Measurements from ENCODE around the gene GBX2.
"Not testable (repeated sequence)": the region's sequence is repeated elsewhere in the genome, so short reads cannot be mapped to it uniquely, and the experiment has no call there.

The GBX2 gene

GRCh38 chr2:236143811-236144210 lies 24.4 kb downstream of the GBX2 start:
- no peak for DNase-seq

- DNase-seq: not testable (repeated sequence)
Observed at GRCh38 chr2:236141616-236142015, 26.6 kb downstream of the GBX2 start.

- no peak for DNase-seq
Observed at GRCh38 chr2:236137066-236137465, 31.1 kb downstream of the GBX2 start.

DNA sequence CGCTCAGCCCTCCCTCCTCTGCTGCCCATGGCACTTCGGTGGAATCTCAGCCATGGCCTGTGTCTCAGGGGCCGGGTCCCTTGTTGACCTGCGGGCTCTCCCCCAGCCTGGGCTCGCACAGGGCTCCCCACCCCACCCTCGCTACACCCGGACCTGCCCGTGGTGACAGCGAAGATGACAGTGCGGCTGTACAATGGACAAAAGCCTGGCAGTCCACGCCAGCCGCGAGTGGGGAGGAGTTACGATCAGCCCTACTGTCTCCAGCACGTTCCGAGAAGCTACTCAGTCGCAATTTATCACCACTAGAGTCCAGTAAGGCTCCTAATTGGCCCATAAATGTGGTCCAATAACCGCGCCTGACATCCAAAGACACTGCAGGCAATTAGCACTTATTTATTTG lies 31.6 kb downstream of the GBX2 start:
- DNase-seq: no peak

DNA sequence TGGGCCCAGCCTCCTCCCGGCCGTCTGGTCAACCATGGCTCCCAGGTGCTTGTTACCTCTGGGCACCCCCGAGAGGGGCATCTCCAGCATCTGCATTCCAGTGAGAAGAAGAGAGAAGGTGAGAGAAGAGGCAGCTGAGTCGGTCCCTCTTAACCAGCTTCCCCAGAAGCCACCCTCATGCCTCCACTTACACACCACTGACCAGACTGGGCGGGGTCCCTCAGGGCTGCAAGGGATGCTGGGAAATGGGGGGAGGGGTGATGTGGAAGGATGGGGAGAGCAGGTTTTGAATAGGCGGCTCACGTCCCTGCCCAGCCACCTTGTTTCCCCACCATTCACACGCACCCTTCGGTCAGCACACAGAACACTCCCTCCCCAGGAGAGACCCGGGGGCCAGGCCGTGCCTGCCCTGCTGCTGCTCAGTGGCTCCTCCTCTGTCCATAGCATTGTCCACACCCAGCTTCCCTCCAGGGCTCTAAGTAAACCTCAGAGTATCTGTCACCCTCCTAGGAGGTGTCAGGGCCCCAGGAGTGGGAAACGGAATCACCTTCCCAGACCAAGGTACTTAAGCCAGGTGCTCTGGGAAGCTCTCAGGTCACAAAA lies 34.7 kb downstream of the GBX2 start:
- DNase-seq: no peak

GRCh38 chr2:236131073-236131692 lies 37.0 kb downstream of the GBX2 start:
- DNase-seq: no peak

GRCh38 chr2:236130349-236130998 lies 37.7 kb downstream of the GBX2 start:
- no peak for DNase-seq

DNA sequence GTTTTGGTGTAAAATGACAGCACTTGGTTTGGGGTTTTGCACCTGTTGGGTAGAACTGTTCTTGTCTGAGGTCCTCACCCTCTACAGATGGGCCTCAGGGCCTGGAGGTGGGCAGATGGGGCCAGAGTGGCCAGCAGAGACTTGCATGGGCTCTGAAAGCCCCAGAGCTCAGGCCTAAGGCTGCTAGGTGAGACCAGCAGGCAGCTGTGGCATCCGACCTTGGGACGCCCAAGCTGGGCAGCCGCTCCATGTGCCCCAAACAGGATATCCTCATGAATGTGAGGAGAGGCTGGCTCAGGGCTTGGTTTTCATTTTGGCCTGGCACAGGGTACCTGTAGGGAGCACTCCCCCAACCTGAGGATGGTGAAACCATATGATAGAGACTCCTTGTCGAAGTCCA lies 38.3 kb downstream of the GBX2 start:
- no peak for DNase-seq

DNA sequence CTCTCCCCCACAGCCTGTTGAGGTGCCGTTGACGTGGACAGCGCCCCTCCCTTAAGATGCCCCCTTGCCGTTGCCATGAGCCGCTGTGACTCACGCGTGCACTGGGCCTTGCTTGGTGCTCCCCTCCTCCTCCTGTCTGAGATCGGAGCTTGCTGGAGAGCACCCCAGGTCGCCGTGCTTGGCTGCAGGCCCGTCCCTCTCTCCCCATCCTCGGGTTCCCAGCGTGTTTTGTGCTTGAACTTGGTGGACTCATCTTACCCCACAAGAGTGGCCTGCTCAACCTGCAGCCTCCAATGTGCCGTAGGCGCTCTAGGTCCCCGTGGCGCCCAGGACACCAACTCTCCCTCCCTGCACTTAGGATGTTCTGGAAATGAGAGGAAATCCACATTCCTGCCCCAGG lies 39.9 kb downstream of the GBX2 start:
- no peak for DNase-seq

GRCh38 chr2:236127010-236127409 lies 41.2 kb downstream of the GBX2 start:
- DNase-seq: no peak

GRCh38 chr2:236125541-236125940 lies 42.6 kb downstream of the GBX2 start:
- DNase-seq: no peak

DNA sequence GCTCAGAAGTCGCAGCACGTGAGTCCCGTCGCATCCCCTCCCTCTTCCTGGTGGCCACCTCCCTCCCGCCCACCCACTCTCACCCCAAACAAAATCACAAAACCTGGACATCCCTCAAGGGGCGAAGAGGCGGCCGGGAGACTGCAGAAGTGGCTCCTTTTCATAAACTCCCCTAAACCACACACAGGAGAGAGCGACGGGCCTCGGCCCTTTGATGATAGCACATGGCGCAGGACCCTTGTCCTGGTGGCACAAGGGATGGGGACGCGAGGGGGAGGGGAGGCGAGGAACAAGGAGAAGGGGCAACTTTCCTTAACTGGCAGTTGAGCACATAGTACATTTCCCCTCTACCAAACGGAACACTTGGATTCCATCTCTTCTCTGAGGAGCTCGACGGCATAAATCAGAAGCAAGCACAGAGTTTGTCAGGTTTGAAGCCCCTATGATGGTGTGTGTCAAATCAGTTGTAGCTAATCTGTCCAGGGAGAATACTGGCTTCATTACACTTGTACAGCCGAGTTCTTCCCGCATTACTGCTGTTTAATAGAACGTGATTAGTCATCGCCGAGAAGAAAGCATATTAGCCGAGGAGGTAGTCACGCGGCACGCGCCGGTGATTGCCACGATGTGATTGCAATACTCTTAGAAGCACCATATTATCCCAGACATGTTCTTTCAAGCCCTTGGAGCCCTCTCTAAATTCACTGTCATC lies 43.8 kb downstream of the GBX2 start:
- DNase-seq: no peak

DNA sequence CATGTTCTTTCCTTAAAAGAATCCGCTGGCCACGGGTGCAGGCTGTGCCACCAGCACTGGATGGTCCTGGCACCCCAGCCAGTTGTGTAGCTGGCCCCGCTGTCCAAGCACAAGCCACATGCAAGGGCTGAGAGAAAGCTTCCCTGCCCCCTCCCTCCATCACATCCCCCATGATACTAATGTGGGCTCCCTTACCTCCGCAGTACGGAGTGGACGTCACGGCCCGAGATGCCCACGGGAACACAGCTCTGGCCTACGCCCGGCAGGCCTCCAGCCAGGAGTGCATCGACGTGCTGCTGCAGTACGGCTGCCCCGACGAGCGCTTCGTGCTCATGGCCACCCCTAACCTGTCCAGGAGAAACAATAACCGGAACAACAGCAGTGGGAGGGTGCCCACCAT lies 44.5 kb downstream of the GBX2 start:
- no peak for DNase-seq

- DNase-seq: no peak
Observed at GRCh38 chr2:236122236-236122635, 46.0 kb downstream of the GBX2 start.

GRCh38 chr2:236121546-236121945 lies 46.6 kb downstream of the GBX2 start:
- no peak for DNase-seq

DNA sequence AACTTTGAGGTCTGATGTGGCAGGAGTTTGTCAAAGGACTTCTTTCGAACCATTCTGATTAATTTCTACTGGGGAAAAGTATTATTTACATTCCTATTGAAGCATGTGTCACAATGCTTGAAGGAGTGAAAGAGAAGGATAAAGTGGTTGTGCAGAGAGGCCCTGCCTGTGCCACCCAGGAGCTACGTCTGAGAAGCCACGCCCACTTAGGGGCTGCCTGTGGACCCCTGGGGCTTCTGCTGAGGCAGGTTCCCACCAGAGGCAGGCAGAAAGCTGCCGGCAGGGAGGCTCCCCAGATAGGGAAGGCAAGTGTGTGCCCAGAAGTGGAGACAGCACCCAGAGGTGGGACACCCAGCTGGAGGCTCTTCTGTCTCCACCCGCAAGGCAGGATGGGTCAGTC lies 47.4 kb downstream of the GBX2 start:
- DNase-seq: no peak

DNA sequence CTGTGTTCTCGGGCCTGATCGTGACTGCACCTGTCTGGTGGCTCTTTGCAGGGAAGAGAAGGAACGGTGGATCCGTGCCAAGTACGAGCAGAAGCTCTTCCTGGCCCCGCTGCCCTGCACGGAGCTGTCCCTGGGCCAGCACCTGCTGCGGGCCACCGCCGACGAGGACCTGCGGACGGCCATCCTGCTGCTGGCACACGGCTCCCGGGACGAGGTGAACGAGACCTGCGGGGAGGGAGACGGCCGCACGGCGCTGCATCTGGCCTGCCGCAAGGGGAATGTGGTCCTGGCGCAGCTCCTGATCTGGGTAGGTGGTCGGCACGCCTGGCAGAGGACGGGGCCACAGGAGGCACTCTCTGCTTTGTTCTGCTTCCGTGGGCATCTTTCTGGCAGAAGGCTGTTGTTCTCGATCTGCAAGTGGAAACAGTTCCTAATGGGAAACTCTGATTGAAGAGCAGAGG lies 48.0 kb downstream of the GBX2 start:
- no peak for DNase-seq

DNA sequence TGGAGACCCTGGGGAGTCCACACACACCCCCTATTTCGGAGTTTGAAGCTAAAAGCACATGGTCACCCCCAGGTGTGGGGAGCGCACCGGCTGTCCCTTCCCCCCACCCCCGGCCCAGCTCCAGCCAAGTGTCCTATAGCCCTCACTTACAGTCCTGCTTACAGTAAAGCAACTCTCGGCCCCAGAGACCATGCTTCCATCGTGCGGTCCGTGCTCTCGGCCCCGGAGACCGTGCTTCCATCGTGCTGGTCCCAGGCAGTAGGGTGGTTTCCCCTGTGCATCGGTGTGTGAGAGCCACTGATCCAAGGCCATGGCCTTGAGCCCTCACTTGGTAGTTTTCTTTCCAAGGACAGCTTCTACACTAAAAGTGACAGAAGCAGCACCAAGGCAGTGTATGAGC lies 48.7 kb downstream of the GBX2 start:
- no peak for DNase-seq

- DNase-seq: no peak
Observed at GRCh38 chr2:236119003-236119402, 49.2 kb downstream of the GBX2 start.

DNA sequence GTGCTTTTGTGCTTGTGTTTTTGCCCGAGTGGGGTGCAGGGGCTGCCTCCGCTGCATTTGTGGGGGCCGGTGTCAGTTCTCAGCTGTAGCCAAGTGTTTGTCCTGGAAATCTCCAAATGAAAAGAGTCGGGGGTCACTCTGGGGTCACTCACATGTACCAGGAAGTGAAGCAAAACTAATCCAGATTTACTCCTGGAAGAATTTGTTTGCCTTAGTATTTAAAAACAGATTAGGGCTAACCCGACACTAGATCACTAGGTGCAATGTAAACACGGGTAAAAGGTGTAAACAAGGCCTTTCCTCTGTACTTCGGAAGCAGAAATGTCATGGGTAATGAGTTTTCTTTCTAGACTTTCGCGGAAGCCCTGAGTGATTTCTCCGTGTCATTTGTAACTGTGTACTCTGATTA lies 50.3 kb downstream of the GBX2 start:
- no peak for DNase-seq

- no peak for DNase-seq
Observed at GRCh38 chr2:236117401-236117800, 50.8 kb downstream of the GBX2 start.

Measured in activated gamma-delta T cell treated with Interleukin-2 at 50 U/mL for 16 hours (primary cell).